ENCODE data around the gene JAM3.

The JAM3 gene

GRCh38 chr11:134038897-134039470 is 29.9 kb upstream of the JAM3 start:
- no peak for DNase-seq (ENCODE audit: low read depth)
- TF ChIP-seq CTCF (IDR thresholded peaks at IDR 0.05; ENCODE audit: low read length, missing control alignments), result no peak
- no peak overlapping the region for H3K4me3 ChIP-seq (replicated peaks; ENCODE audit: low read depth, low read length)

GRCh38 chr11:134039726-134040385 is 29.0 kb upstream of the JAM3 start:
- no peak for TF ChIP-seq CTCF (IDR thresholded peaks at IDR 0.05; ENCODE audit: low read length, missing control alignments)
- no peak overlapping the region for H3K4me3 ChIP-seq (replicated peaks; ENCODE audit: low read depth, low read length)
- no peak for DNase-seq (ENCODE audit: low read depth)

GRCh38 chr11:134040386-134041302 is 28.2 kb upstream of the JAM3 start:
- no peak for TF ChIP-seq CTCF (IDR thresholded peaks at IDR 0.05; ENCODE audit: low read length, missing control alignments)
- H3K4me3 ChIP-seq (replicated peaks; ENCODE audit: low read depth, low read length), result no peak overlapping the region
- peak; percentile 56 for DNase-seq (ENCODE audit: low read depth)

GRCh38 chr11:134041349-134041748 is 27.5 kb upstream of the JAM3 start:
- DNase-seq (ENCODE audit: low read depth), result no peak
- no peak overlapping the region for H3K4me3 ChIP-seq (replicated peaks; ENCODE audit: low read depth, low read length)
- TF ChIP-seq CTCF (IDR thresholded peaks at IDR 0.05; ENCODE audit: low read length, missing control alignments), result no peak

GRCh38 chr11:134041791-134042696 is 26.8 kb upstream of the JAM3 start:
- DNase-seq (ENCODE audit: low read depth), result no peak
- no peak overlapping the region for H3K4me3 ChIP-seq (replicated peaks; ENCODE audit: low read depth, low read length)
- no peak for TF ChIP-seq CTCF (IDR thresholded peaks at IDR 0.05; ENCODE audit: low read length, missing control alignments)

GRCh38 chr11:134043821-134044420 is 25.0 kb upstream of the JAM3 start:
- DNase-seq (ENCODE audit: low read depth), result no peak
- TF ChIP-seq CTCF (IDR thresholded peaks at IDR 0.05; ENCODE audit: low read length, missing control alignments), result no peak
- H3K4me3 ChIP-seq (replicated peaks; ENCODE audit: low read depth, low read length), result no peak overlapping the region

All from fibroblast of pulmonary artery (primary cell).